ENCODE data around the gene SPTLC2.

DNA sequence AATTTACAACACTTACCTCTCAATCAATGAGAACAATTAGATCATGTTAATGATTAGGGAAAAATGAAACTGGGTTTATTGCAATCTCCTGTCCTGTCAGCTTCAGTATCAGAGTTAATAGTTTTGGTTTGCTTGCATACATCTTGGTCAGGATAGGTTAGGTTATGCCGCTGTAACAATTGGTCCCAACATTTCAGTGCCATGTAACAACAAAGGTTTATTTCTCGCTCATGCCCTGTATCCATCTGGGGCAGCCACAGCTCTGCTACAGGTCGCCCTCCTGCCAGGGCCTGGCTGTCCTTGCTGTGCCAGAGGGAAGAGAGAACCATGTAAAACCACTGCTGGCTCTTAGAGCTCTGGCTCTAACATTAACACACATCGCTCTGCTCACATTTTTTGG, 30.5 kb upstream of the SPTLC2 start:
- TF ChIP-seq POLR2A (IDR thresholded peaks at IDR 0.05): no peak
- TF ChIP-seq, protein P1, sequence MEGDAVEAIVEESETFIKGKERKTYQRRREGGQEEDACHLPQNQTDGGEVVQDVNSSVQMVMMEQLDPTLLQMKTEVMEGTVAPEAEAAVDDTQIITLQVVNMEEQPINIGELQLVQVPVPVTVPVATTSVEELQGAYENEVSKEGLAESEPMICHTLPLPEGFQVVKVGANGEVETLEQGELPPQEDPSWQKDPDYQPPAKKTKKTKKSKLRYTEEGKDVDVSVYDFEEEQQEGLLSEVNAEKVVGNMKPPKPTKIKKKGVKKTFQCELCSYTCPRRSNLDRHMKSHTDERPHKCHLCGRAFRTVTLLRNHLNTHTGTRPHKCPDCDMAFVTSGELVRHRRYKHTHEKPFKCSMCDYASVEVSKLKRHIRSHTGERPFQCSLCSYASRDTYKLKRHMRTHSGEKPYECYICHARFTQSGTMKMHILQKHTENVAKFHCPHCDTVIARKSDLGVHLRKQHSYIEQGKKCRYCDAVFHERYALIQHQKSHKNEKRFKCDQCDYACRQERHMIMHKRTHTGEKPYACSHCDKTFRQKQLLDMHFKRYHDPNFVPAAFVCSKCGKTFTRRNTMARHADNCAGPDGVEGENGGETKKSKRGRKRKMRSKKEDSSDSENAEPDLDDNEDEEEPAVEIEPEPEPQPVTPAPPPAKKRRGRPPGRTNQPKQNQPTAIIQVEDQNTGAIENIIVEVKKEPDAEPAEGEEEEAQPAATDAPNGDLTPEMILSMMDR (IDR thresholded peaks at IDR 0.05): no peak
- no peak for TF ChIP-seq POLR2AphosphoS5 (IDR thresholded peaks at IDR 0.05)
